Globus pallidus (tissue), 1 donor: Measurements from ENCODE around the gene GDF15.
A peak's percentile ranks its signal among the peaks of the same experiment; 100 is the strongest.
"Not testable (repeated sequence)": the region's sequence is repeated elsewhere in the genome, so short reads cannot be mapped to it uniquely, and the experiment has no call there.

Experiments used
- DNase-seq: peaks from one replicate; pipeline ENCODE4 v3.0.0-alpha.2; 2015; ENCODE audit warnings: low spot score

Gene GDF15

DNA sequence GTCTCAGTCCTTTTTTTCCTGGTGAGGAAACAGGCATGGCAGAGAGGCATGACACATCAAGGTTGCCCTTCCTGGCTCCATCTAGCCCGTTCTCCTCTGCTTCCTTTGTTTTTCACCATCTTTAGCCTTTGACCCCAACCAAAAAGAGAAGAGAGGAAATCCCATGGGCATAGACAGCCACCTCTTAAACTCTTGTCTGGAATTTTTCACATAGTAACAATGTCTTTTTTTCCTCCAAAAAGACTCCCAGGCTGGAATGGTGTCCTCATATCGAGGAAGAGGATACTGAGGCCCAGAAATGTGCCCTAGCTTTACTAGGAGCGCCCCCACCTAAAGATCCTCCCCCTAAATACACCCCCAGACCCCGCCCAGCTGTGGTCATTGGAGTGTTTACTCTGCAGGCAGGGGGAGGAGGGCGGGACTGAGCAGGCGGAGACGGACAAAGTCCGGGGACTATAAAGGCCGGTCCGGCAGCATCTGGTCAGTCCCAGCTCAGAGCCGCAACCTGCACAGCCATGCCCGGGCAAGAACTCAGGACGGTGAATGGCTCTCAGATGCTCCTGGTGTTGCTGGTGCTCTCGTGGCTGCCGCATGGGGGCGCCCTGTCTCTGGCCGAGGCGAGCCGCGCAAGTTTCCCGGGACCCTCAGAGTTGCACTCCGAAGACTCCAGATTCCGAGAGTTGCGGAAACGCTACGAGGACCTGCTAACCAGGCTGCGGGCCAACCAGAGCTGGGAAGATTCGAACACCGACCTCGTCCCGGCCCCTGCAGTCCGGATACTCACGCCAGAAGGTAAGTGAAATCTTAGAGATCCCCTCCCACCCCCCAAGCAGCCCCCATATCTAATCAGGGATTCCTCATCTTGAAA, at the start of gene GDF15:
GDF15 (plus strand) TSS at position 484 of the 868 bp plus-strand sequence; CDS start at position 516, 32 bp downstream.
- no peak for DNase-seq

DNA sequence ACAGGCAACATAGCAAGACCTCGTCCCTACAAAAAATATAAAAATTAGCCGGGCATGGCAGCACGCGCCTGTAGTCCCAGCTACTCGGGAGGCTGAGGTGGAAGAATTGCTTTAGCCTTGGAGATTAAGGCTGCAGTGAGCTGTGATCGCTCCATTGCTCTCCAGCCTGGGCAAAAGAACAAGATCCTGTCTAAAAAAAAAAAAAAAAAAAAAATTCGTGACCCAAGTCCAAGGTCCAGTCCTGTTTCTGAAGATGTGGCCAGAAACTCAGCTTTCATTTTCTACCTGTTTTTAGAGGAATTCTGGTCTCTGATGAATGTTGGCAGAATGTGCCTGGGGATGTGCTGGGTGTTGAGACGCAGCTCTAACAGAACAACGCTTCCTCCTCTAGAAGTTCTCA, 47.4 kb upstream of the GDF15 start:
- no peak for DNase-seq

GRCh38 chr19:18339723-18340122, 46.2 kb upstream of the GDF15 start:
- DNase-seq, result no peak

DNA sequence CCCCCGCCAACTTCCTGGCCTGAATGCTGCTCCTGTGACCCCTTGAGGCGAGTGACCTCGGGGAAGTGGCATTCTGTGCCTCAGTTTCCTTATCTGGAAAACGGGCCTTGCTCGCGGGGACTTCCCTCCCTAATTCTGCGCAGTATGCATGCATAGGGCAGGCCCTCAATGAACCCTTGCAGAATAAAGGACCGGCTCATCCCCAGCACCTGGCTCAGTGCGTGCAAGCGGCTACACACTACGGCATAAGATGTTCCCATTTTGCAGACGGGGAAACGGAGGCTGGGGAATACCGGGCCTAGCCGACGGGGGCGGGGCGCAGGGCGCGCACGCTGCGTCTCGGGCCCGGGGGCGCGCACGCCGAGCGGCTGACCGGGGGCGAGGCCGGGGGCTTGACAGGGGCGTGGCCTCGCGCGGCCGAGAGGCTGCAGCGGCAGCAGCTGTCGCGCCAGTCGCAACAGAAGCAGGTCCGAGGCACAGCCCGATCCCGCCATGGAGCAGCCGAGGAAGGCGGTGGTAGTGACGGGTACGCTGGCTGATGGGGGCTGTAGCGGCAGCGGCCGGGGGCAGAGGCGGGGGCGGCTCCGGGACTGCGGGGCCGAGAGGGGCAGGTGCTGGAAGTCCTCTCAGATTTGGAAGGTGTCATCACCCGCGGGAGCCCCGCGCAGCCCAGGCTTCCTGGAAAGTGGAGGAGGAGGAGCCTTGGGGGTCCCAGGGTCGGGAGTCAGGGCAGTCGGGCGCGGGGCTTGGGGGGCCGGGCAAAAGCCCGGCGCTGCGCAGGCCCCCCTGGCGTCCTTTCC, 45.6 kb upstream of the GDF15 start, which contains the start of gene PGPEP1:
PGPEP1 (plus strand) TSS at position 409 of the 800 bp plus-strand sequence; CDS start at position 493, 84 bp downstream.
- DNase-seq, result peak; percentile 63

GRCh38 chr19:18340990-18341868, 44.7 kb upstream of the GDF15 start:
- DNase-seq, result peak; percentile 31

- DNase-seq, result no peak
These were observed 43.8 kb upstream of the GDF15 start for GRCh38 chr19:18342090-18342632.

- DNase-seq, result no peak
These were observed 41.4 kb upstream of the GDF15 start for GRCh38 chr19:18344582-18344950.

- DNase-seq, result no peak
These were observed 40.7 kb upstream of the GDF15 start for GRCh38 chr19:18345296-18345695.

- DNase-seq, result no peak
These were observed 39.9 kb upstream of the GDF15 start for GRCh38 chr19:18346091-18346490.

GRCh38 chr19:18348171-18348570, 37.8 kb upstream of the GDF15 start:
- DNase-seq, result no peak

DNA sequence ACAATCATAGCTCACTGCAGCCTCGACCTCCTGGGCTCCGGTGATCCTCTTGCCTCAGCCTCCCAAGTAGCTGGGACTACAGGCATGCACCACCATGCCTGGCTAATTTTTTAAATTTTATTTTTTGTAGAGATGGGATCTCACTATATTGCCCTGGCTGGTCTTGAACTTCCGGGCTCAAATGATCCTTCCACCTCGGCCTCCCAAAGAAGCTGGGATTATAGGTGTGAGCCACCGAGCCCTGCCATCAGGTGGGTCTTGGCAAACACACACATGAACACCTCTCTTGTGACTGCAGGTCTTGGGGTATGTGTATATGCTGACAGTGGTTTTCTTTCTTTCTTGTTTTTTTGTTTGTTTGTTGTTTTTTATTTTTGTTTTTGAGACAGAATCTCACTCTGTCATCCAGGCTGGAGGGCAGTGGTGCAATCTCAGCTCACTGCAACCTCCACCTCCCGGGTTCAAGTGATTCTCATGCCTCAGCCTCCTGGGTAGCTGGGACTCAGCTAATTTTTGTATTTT, 37.1 kb upstream of the GDF15 start:
- not testable (repeated sequence) for DNase-seq

DNA sequence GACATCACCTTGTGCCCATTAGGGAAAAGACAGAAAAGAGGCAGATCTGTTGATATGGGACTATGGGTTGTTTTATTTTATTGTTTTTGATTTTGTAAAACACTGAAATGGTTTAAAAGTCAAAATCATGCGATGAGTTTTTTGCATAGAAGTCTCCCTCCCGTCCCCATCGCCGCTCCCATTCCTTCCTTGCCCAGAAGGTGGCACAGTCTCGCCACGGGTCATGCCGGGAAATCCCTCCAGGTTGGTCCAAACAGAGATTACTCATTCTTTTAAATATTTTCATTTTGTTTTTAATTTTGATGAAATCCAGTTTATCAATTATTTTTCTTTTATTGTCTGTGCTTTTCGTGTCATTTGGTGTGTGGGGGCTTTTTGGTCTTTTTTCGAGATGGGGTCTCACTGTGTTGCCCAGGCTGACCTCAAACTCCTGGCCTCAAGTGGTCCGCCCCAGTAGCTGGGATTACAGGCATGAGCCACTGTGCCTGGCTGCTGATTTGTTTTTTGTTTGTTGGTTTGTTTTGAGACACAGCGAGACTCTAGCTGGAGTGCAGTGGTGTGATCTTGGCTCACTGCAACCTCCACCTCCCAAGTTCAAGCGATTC, 36.3 kb upstream of the GDF15 start:
- DNase-seq, result no peak

- DNase-seq, result no peak
These were observed 35.5 kb upstream of the GDF15 start for GRCh38 chr19:18350490-18350889.

DNA sequence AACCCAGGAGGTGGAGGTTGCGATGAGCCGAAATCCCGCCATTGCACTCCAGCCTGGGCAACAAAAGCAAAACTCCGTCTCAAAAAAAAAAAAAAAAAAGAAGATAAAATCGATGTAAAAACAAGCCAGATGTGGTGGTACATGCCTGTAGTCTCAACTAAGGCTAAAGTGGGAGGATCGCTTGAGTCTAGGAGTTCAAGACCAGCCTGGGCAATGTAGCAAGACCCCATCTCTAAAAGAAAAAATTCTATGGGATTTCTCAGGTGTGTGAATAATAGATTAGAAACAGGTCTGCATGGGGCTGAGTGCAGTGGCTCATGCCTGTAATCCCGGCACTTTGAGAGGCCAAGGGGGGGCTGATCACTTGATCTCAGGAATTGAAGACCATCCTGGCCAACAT, 34.4 kb upstream of the GDF15 start:
- no peak for DNase-seq

DNA sequence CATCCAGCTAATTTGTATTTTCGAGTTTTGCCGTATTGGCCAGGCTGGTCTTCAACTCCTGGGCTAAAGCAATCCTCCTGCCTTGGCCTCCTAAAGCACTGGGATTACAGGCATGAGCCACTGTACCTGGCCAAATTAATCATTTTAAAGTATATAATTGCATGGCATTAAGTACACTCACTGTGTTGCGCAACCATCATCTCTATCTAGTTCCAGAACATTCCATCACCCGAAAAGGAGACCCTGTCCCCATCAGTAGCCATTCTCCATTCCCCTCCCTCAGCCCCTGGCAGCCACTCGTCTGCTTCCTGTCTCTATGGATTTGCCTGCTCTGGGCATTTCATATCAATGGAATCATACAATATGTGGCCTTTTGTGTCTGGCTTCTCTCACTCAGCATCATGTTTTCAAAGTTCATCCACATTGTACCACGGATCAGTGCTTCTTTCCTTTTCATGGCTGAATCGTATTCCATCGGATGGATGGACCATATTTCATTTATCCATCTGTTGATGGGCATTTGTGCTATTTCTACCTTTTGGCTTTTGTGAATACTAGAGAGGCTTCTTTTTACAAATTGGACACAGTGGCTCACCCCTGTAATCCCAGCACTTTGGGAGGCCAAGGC, 32.5 kb upstream of the GDF15 start:
- no peak for DNase-seq

DNA sequence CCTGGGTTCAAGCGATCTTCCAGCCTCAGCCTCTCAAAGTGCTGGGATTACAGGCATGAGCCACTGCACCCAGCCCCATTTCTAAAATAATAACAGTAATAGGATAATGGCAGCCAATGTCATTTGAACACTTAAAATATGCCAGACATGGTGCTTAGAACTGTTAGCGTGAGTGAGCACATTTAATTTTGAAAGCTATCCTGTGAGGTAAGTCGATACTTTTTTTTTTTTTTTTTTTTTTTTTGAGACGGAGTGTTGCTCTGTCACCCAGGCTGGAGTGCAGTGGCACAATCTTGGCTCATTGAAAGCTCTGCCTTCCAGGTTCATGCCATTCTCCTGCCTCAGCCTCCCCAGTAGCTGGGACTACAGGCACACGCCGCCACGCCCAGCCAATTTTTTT, 31.2 kb upstream of the GDF15 start:
- not testable (repeated sequence) for DNase-seq

DNA sequence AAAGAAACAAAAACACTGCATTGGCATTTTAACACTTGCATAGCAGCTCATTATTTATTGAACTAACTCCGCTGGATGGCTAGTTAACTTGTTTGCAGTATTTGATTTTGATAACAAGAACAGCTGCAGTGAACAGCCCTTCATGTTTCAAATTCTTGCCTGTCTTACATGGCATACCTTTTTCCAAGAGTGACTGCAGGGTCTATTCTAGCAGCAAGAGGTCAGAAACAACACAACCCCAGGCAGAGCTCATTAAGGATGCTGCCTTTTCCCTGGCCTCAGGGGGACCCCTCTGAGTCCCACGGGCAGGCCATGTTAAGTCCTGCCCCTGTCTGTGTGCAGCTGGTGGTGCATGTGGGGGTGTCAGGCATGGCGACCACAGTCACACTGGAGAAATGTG, 28.9 kb upstream of the GDF15 start:
- DNase-seq, result no peak

DNA sequence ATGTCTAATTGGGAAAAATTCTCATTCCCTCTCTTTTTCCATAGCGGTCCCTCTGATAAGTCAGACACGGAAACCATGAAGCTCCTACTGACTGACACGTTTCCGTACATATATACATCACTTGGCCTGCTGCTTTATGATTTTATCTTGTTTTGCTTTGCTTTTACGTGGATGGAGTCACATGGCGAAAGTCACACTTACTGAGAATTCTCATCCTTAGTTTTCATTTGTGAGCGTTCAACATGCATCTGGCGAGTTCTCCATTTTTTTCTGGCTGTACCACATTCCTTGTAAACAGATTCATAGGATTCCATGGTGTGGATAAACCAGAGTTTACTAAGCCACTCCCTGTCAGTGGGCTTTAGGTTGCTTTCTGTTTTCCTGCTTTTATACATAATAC, 24.3 kb upstream of the GDF15 start:
- DNase-seq, result no peak

DNA sequence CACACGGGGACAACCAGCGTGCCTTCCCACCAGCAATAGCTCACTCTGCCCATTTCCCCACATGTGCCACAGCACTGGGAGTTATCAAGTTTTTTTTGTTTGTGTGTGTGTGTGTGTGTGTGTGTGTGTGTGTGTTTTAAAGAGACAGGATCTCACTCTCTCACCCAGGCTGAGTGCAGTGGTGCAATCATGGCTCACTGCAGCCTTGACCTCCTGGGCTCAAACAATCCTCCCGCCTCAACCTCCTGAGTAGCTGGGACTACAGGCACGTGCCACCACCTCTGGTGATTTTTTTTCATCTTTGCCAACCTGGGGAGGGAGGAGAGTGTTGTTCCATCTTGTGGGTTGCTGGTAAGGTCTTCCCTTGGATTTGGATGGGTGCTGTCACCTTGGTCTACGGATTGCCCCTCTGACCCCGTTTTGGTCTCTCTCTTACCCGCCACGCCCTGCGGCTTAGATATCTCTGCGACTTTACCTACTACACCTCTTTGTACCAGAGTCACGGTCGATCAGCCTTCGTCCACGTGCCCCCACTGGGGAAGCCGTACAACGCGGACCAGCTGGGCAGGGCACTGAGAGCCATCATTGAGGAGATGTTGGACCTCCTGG, 22.9 kb upstream of the GDF15 start:
- DNase-seq, result no peak

DNA sequence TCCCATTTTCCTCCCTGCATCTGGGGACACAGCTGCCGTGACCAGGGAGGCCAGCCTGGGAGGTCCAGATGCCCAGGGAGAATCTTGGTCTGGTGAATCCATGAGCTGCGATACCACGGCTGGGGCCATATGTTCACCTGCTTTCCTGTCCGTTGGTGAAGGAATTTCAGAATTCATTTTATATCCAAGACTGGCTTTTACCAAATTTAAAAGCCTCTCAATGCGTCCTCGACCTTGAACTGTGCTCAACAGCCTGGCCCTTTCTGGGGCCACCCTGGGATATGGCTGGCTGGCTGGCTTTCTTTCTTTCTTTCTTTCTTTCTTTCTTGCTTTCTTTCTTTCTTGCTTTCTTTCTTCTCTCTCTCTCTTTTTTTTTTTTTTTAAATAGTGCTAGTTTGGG, 22.2 kb upstream of the GDF15 start:
- DNase-seq, result no peak
